ENCODE measurements around the gene LEUTX. TPM values are rescaled to one million over a fixed set of nuclear protein-coding genes. Genes with fewer than 3 reads are reported as not detected.

Gene LEUTX
- total and polyA plus RNA-seq, 4 donors: not detected

DNA sequence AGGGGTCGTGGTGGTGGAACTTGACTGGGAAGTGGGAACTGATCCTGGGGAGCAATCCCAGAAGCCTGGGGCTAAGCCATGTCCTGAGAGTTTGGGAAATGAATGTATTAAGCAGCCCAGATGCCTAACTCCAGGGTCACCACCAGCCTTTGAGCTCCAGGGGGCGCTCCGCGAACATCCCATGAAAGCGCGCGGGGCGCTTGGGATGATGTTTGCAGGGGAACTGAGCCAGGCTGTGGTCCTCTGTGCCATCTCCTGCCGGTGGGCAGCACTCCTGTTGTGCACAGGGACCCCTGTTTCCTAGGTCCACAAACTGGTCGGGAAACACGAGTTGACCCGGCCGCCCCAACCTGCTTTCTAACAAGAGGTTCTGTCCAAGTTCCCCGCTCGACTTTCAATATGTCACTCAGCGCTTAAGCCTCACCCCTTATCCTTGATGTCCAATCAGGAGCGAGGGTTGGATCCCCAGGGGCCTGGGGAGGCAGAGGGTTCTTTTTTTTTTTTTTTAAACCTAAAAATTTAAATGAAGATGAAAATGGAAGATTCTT, 14.4 kb downstream of the LEUTX start:
- H3K9me3 ChIP-seq (ENCODE audit: control insufficient read depth in 4 of 4, low read length in 3 of 4): no peaks in the 10 kb centered on the region
- H3K4me1 ChIP-seq (ENCODE audit: control insufficient read depth in 4 of 4, insufficient read depth in 4 of 4, low read length in 3 of 4): peaks cover 0 to 4% (median 1%) of the 10 kb centered on the region in 4 donors
- no peaks in the 10 kb centered on the region for H3K36me3 ChIP-seq (ENCODE audit: control insufficient read depth in 4 of 4, insufficient read depth in 3 of 4, low read depth in 1 of 4, low read length in 3 of 4)
- peaks cover 0 to 3% (median 1%) of the 10 kb centered on the region in 4 donors for H3K27me3 ChIP-seq (ENCODE audit: control insufficient read depth in 4 of 4, insufficient read depth in 4 of 4, low read length in 3 of 4)
- no peak overlapping the region for H3K9ac ChIP-seq (ENCODE audit: low read depth in 1 of 2, low read length in 2 of 2)
- under 1% methylated on average over 17 of the region's 17 CpGs for WGBS
- no peak overlapping the region for H3K27ac ChIP-seq (ENCODE audit: low read depth in 1 of 2, low read length in 2 of 2)
- TF ChIP-seq HNF4A (conservative IDR thresholded peaks at IDR 0.05) (no peak), GABPA (IDR thresholded peaks at IDR 0.05 in 1 of 2, conservative IDR thresholded peaks at IDR 0.05 in 1 of 2) (no peak), TAF1 (conservative IDR thresholded peaks at IDR 0.05) (no peak), RAD21 (IDR thresholded peaks at IDR 0.05) (peak; percentile 85 to 92), FOXA1 (IDR thresholded peaks at IDR 0.05) (no peak), RXRA (IDR thresholded peaks at IDR 0.05) (no peak), HNF4G (IDR thresholded peaks at IDR 0.05) (no peak), YY1 (IDR thresholded peaks at IDR 0.05) (peak; percentile 18)
- TF ChIP-seq, protein P1, sequence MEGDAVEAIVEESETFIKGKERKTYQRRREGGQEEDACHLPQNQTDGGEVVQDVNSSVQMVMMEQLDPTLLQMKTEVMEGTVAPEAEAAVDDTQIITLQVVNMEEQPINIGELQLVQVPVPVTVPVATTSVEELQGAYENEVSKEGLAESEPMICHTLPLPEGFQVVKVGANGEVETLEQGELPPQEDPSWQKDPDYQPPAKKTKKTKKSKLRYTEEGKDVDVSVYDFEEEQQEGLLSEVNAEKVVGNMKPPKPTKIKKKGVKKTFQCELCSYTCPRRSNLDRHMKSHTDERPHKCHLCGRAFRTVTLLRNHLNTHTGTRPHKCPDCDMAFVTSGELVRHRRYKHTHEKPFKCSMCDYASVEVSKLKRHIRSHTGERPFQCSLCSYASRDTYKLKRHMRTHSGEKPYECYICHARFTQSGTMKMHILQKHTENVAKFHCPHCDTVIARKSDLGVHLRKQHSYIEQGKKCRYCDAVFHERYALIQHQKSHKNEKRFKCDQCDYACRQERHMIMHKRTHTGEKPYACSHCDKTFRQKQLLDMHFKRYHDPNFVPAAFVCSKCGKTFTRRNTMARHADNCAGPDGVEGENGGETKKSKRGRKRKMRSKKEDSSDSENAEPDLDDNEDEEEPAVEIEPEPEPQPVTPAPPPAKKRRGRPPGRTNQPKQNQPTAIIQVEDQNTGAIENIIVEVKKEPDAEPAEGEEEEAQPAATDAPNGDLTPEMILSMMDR (IDR thresholded peaks at IDR 0.05; ENCODE audit: low read depth, low read length, missing input control): peak; percentile 84
- TF ChIP-seq, protein P2, sequence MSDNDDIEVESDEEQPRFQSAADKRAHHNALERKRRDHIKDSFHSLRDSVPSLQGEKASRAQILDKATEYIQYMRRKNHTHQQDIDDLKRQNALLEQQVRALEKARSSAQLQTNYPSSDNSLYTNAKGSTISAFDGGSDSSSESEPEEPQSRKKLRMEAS (IDR thresholded peaks at IDR 0.05): no peak
- TF ChIP-seq, protein P3, sequence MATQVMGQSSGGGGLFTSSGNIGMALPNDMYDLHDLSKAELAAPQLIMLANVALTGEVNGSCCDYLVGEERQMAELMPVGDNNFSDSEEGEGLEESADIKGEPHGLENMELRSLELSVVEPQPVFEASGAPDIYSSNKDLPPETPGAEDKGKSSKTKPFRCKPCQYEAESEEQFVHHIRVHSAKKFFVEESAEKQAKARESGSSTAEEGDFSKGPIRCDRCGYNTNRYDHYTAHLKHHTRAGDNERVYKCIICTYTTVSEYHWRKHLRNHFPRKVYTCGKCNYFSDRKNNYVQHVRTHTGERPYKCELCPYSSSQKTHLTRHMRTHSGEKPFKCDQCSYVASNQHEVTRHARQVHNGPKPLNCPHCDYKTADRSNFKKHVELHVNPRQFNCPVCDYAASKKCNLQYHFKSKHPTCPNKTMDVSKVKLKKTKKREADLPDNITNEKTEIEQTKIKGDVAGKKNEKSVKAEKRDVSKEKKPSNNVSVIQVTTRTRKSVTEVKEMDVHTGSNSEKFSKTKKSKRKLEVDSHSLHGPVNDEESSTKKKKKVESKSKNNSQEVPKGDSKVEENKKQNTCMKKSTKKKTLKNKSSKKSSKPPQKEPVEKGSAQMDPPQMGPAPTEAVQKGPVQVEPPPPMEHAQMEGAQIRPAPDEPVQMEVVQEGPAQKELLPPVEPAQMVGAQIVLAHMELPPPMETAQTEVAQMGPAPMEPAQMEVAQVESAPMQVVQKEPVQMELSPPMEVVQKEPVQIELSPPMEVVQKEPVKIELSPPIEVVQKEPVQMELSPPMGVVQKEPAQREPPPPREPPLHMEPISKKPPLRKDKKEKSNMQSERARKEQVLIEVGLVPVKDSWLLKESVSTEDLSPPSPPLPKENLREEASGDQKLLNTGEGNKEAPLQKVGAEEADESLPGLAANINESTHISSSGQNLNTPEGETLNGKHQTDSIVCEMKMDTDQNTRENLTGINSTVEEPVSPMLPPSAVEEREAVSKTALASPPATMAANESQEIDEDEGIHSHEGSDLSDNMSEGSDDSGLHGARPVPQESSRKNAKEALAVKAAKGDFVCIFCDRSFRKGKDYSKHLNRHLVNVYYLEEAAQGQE (IDR thresholded peaks at IDR 0.05): no peak
- peak; percentile 79 for DNase-seq (ENCODE audit: low spot score)
- peak overlapping the region; percentile 53 to 81 (median 72) for H3K4me3 ChIP-seq (ENCODE audit: low read depth in 1 of 3, low read length in 3 of 3)

DNA sequence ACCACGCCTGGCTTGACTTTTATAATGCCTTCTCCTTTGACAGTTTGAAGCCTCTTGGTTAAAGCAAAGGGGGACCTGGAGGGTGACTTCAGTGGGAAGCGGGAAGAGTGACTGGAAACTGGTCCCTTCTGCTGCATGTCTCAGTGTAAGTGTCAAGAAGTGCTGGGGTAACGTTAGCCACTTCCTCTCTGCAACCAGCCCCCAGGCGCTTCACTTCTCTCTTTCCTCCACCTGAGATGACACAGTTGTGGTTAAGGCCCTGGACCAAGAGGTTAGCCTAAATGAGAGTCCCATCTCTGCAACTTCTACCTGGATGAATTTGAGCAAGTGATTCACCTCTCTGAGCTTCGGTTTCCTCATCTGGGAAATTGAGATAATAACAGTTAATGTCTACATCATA, 16.3 kb downstream of the LEUTX start:
- Histone ChIP-seq H3K9ac (ENCODE audit: low read depth in 1 of 2, low read length in 2 of 2) (no peak overlapping the region), H3K9me3 (ENCODE audit: control insufficient read depth in 4 of 4, low read length in 3 of 4) (no peaks in the 10 kb centered on the region), H3K4me3 (ENCODE audit: low read depth in 1 of 3, low read length in 3 of 3) (no peak overlapping the region), H3K27ac (ENCODE audit: low read depth in 1 of 2, low read length in 2 of 2) (no peak overlapping the region), H3K27me3 (ENCODE audit: control insufficient read depth in 4 of 4, insufficient read depth in 4 of 4, low read length in 3 of 4) (peaks cover 0 to 3% (median 1%) of the 10 kb centered on the region in 4 donors), H3K36me3 (ENCODE audit: control insufficient read depth in 4 of 4, insufficient read depth in 3 of 4, low read depth in 1 of 4, low read length in 3 of 4) (no peaks in the 10 kb centered on the region), H3K4me1 (ENCODE audit: control insufficient read depth in 4 of 4, insufficient read depth in 4 of 4, low read length in 3 of 4) (peaks cover 0 to 4% (median 1%) of the 10 kb centered on the region in 4 donors)
- no peak for DNase-seq (ENCODE audit: low spot score)
- TF ChIP-seq SP1 (IDR thresholded peaks at IDR 0.05): no peak
- TF ChIP-seq, protein P2 (IDR thresholded peaks at IDR 0.05): no peak
- TF ChIP-seq FOXA1 (IDR thresholded peaks at IDR 0.05): no peak
- TF ChIP-seq, protein P3 (IDR thresholded peaks at IDR 0.05): no peak
- TF ChIP-seq RXRA (IDR thresholded peaks at IDR 0.05): no peak
- TF ChIP-seq, protein P1 (IDR thresholded peaks at IDR 0.05; ENCODE audit: low read depth, low read length, missing input control): no peak
- TF ChIP-seq, protein P4, sequence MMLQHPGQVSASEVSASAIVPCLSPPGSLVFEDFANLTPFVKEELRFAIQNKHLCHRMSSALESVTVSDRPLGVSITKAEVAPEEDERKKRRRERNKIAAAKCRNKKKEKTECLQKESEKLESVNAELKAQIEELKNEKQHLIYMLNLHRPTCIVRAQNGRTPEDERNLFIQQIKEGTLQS (IDR thresholded peaks at IDR 0.05): no peak
- no peak for TF ChIP-seq JUND (IDR thresholded peaks at IDR 0.05)
- no peak for TF ChIP-seq RAD21 (IDR thresholded peaks at IDR 0.05)
- no peak for TF ChIP-seq HNF4A (conservative IDR thresholded peaks at IDR 0.05)
- TF ChIP-seq GABPA (IDR thresholded peaks at IDR 0.05 in 1 of 2, conservative IDR thresholded peaks at IDR 0.05 in 1 of 2): no peak
- 56% methylated on average over 5 of the region's 5 CpGs for WGBS

Measured in liver (tissue), 9 donors.